ENCODE results near the gene SPPL3.

DNA sequence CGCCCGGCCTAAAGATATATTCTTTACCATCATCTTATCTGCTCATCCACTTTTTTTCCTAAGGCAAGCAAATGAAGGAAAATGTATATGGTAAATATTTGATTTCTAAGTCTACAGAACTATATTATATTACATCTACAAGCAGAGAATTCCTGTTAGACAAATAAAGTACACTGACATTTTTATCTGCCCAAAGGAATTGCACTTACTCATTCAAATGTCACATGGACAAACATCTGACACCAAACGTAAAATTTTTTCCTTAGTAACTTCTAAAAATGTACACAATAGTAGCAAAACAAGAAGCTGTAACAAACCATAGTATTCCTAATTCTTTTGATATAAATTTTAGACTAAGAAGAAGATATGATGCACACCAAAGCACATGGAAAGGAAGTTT, 51.0 kb downstream of the SPPL3 start:
- no peak for TF ChIP-seq CTCF (conservative IDR thresholded peaks at IDR 0.05 in 1 of 2, IDR thresholded peaks at IDR 0.05 in 1 of 2; ENCODE audit: extremely low read depth in 1 of 2, insufficient read depth in 1 of 2, low read depth in 1 of 2, low read length in 2 of 2)
- TF ChIP-seq EZH2 (IDR thresholded peaks at IDR 0.05; ENCODE audit: borderline replicate concordance, low read length): no peak

All from mammary epithelial cell (primary cell).